Osteoblast (primary cell): ENCODE measurements around the gene HELZ. TPM values are rescaled to one million over a fixed set of nuclear protein-coding genes. Genes with fewer than 3 reads are reported as not detected.
A peak's percentile ranks its signal among the peaks of the same experiment; 100 is the strongest.

Experiments used
- DNase-seq: peaks from one replicate; pipeline ENCODE4 v3.0.0; 2011; ENCODE audit warnings: low spot score, mixed read lengths; ENCODE audit not compliant: insufficient read length; ENCODE audit errors: missing footprints
- H2AFZ ChIP-seq: 2 replicates; pipeline ENCODE4 v1.6.0; 2011; ENCODE audit warnings: mild to moderate bottlenecking, low read length
- H3K27ac ChIP-seq: 2 replicates; pipeline ENCODE4 v1.5.1; 2011; ENCODE audit warnings: mild to moderate bottlenecking, low read depth, low read length, moderate library complexity
- H3K27me3 ChIP-seq: 2 replicates; pipeline ENCODE4 v1.6.0; 2012; ENCODE audit warnings: mild to moderate bottlenecking, control low read depth, inconsistent platforms, low read length, moderate library complexity; ENCODE audit not compliant: insufficient read depth
- H3K36me3 ChIP-seq: 2 replicates; pipeline ENCODE4 v1.5.1; 2011; ENCODE audit warnings: mild to moderate bottlenecking, low read length, control low read depth, moderate library complexity; ENCODE audit not compliant: insufficient read depth
- H3K4me1 ChIP-seq: 2 replicates; pipeline ENCODE4 v1.5.1; 2011; ENCODE audit warnings: mild to moderate bottlenecking, low read length, control low read depth, moderate library complexity; ENCODE audit not compliant: insufficient read depth
- H3K4me2 ChIP-seq: 2 replicates; pipeline ENCODE4 v1.6.0; 2011; ENCODE audit warnings: mild to moderate bottlenecking, low read length; ENCODE audit not compliant: insufficient read depth
- H3K4me3 ChIP-seq: fragments of 200-600 bp; sonication (generic); 3 replicates; pipeline ENCODE4 v1.5.1; 2012; ENCODE audit warnings: mild to moderate bottlenecking, low read length, inconsistent platforms; ENCODE audit not compliant: insufficient read depth
- H3K79me2 ChIP-seq: 2 replicates; pipeline ENCODE4 v1.6.0; 2012; ENCODE audit warnings: mild to moderate bottlenecking, low read length, control low read depth, inconsistent platforms; ENCODE audit not compliant: insufficient read depth
- H3K9me3 ChIP-seq: 2 replicates; pipeline ENCODE4 v1.5.1; 2011; ENCODE audit warnings: low read depth, low read length, control low read depth
- H4K20me1 ChIP-seq: 2 replicates; pipeline ENCODE4 v1.6.0; 2012; ENCODE audit warnings: mild to moderate bottlenecking, low read length, control low read depth; ENCODE audit not compliant: insufficient read depth
- total RNA-seq: library from RNA; depleted of rRNA; stranded (reverse); fragments of >200 nt; gene quantifications from 2 replicates; pipeline ENCODE4 v1.2.3, GENCODE V29; 2012
- TF ChIP-seq, protein P1 (sequence below): IDR thresholded peaks from 2 replicates; pipeline ENCODE4 v1.5.1; 2011; ENCODE audit warnings: mild to moderate bottlenecking, low read depth, low read length, moderate library complexity; ENCODE audit errors: extremely low read depth

The HELZ gene
- total RNA-seq, 1 donor, result 56.8 TPM

DNA sequence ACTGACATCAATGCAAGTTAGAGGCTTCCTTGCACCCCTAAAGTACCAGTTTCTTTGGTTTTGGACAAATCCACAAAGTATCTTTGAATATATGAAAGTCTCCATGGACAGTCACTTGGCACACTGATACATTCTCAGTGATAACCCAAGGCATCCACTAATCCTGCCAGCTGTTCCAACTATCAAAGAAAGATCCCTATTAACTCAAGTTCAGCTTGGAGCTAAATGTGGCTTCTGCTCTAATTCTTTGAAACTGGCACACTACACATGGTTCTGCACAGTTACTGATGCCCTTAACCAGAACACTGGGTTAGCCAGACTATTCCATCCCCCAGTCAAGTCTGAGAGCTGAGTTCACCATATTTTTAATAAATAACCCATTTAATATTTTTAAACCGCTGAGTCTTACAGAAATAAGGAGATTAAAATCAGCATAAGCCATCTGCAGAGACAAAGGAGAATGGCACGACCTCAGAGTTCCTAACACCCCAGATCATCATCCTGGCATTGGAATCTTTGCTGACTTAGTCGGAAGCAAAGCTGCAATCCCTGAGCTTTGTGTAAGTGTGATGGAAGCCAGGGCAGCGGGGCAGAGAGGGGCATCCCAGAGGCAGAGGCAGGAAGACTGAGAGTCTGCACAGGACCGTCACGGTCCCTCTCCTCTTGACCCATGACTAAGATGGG is 194.4 kb downstream of the HELZ start:
- Histone ChIP-seq H3K79me2 (no peaks in the 10 kb centered on the region), H3K4me3 (no peak overlapping the region), H3K4me2 (no peak overlapping the region), H3K9me3 (peaks cover 5% of the 10 kb centered on the region), H3K27ac (no peak overlapping the region), H3K27me3 (no peaks in the 10 kb centered on the region), H4K20me1 (no peaks in the 10 kb centered on the region), H3K36me3 (no peaks in the 10 kb centered on the region), H2AFZ (no peak overlapping the region), H3K4me1 (no peaks in the 10 kb centered on the region)
- DNase-seq, result peak; percentile 43
- TF ChIP-seq, protein P1, sequence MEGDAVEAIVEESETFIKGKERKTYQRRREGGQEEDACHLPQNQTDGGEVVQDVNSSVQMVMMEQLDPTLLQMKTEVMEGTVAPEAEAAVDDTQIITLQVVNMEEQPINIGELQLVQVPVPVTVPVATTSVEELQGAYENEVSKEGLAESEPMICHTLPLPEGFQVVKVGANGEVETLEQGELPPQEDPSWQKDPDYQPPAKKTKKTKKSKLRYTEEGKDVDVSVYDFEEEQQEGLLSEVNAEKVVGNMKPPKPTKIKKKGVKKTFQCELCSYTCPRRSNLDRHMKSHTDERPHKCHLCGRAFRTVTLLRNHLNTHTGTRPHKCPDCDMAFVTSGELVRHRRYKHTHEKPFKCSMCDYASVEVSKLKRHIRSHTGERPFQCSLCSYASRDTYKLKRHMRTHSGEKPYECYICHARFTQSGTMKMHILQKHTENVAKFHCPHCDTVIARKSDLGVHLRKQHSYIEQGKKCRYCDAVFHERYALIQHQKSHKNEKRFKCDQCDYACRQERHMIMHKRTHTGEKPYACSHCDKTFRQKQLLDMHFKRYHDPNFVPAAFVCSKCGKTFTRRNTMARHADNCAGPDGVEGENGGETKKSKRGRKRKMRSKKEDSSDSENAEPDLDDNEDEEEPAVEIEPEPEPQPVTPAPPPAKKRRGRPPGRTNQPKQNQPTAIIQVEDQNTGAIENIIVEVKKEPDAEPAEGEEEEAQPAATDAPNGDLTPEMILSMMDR, result no peak

- no peak for DNase-seq
- H3K9me3 ChIP-seq, result peaks cover 5% of the 10 kb centered on the region
- H4K20me1 ChIP-seq, result no peaks in the 10 kb centered on the region
- H3K27ac ChIP-seq, result no peak overlapping the region
- no peaks in the 10 kb centered on the region for H3K4me1 ChIP-seq
- no peaks in the 10 kb centered on the region for H3K36me3 ChIP-seq
- H2AFZ ChIP-seq, result no peak overlapping the region
- TF ChIP-seq, protein P1, result no peak
- H3K4me2 ChIP-seq, result no peak overlapping the region
- H3K4me3 ChIP-seq, result no peak overlapping the region
- no peaks in the 10 kb centered on the region for H3K79me2 ChIP-seq
- H3K27me3 ChIP-seq, result no peaks in the 10 kb centered on the region
Measured at GRCh38 chr17:67050066-67050465, 194.9 kb downstream of the HELZ start.

- TF ChIP-seq, protein P1, result no peak
- H3K27ac ChIP-seq, result no peak overlapping the region
Measured at GRCh38 chr17:67049025-67049739, 195.8 kb downstream of the HELZ start.

GRCh38 chr17:67047382-67047781 is 197.6 kb downstream of the HELZ start:
- peak; percentile 50 for DNase-seq

More at GRCh38 chr17:67049025-67049739, 195.8 kb downstream of the HELZ start:
- Histone ChIP-seq H3K4me3 (no peak overlapping the region), H3K27me3 (no peaks in the 10 kb centered on the region), H3K4me1 (no peaks in the 10 kb centered on the region), H3K4me2 (no peak overlapping the region), H3K79me2 (no peaks in the 10 kb centered on the region), H2AFZ (no peak overlapping the region), H3K9me3 (peaks cover 5% of the 10 kb centered on the region), H4K20me1 (no peaks in the 10 kb centered on the region), H3K36me3 (no peaks in the 10 kb centered on the region)
- DNase-seq, result no peak

More at GRCh38 chr17:67047382-67047781, 197.6 kb downstream of the HELZ start:
- H3K27ac ChIP-seq, result no peak overlapping the region
- H2AFZ ChIP-seq, result no peak overlapping the region
- no peaks in the 10 kb centered on the region for H4K20me1 ChIP-seq
- H3K36me3 ChIP-seq, result no peaks in the 10 kb centered on the region
- no peaks in the 10 kb centered on the region for H3K79me2 ChIP-seq
- H3K4me1 ChIP-seq, result no peaks in the 10 kb centered on the region
- TF ChIP-seq, protein P1, result no peak
- no peak overlapping the region for H3K4me2 ChIP-seq
- no peak overlapping the region for H3K4me3 ChIP-seq
- H3K9me3 ChIP-seq, result peaks cover 5% of the 10 kb centered on the region
- H3K27me3 ChIP-seq, result peaks cover 12% of the 10 kb centered on the region
